HepG2 (cell line): ENCODE results near the gene AWAT1. TPM values are rescaled to one million over a fixed set of nuclear protein-coding genes. Genes with fewer than 3 reads are reported as not detected.

ENCODE experiments used
- ATAC-seq: fragments of 200-7000 bp; cut with Tn5 transposase; 3 replicates; pipeline ENCODE4 v1.9.1; 2020; ENCODE audit warnings: mild to moderate bottlenecking, moderate library complexity
- BruUV-seq: library from RNA; stranded (reverse); fragments of 400-500 nt; replicated peaks from 2 replicates; lab custom pipeline; 2021; lab: Mats Ljungman, UMichigan
- CTCF ChIA-PET: fragments of 300-600 bp; formaldehyde crosslinking; extraction: SDS; loops from one replicate; lab custom pipeline; 2021; ENCODE audit warnings: low total read pairs, inconsistent platforms, low intra/inter-chr PET ratio; lab: Yijun Ruan, JAX
- POLR2A ChIA-PET: fragments of 350-600 bp; sonication (Branson Sonifier 250); formaldehyde crosslinking; loops from one replicate; lab custom pipeline; 2020; ENCODE audit warnings: antibody characterized with exemption, inconsistent platforms; lab: Yijun Ruan, JAX
- DNase-seq: peaks from one replicate; pipeline ENCODE4 v3.0.0-alpha.2; 2015; ENCODE audit warnings: low spot score
- FAIRE-seq: peaks from 3 replicates; lab custom pipeline; 2011; peaks lifted over from hg19 to GRCh38; lab: Jason Lieb, UNC
- H2AFZ ChIP-seq: one replicate; pipeline ENCODE4 v1.6.1; 2011; ENCODE audit warnings: low read length, inconsistent platforms
- H3K27ac ChIP-seq: fragments of 300-600 bp; 3 replicates; pipeline ENCODE4 v1.8.0; 2011; ENCODE audit warnings: mixed run types, mild to moderate bottlenecking, mixed read lengths, low read length, inconsistent platforms; ENCODE audit not compliant: insufficient read depth; ENCODE audit errors: extremely low read length
- H3K27me3 ChIP-seq, 2 experiments: fragments of 200-600 bp in 1 of 2; 2 replicates in 1 of 2; 3 replicates in 1 of 2; pipeline versions ENCODE4 v1.6.0 to v1.8.0; 2011; ENCODE audit warnings: low read length in 2 of 2, mild to moderate bottlenecking in 2 of 2, moderate library complexity in 2 of 2, inconsistent platforms in 1 of 2; ENCODE audit not compliant: insufficient read depth in 2 of 2, control insufficient read depth in 1 of 2
- H3K36me3 ChIP-seq, 2 experiments: fragments of 200-600 bp in 1 of 2; replicated peaks in 1 of 2; 2 replicates in 1 of 2; 3 replicates in 1 of 2; pipeline versions ENCODE4 v1.5.1 to v1.8.0; 2011; ENCODE audit warnings: low read length in 2 of 2, inconsistent platforms in 1 of 2; ENCODE audit not compliant: insufficient read depth in 2 of 2, control insufficient read depth in 1 of 2
- H3K4me1 ChIP-seq: 2 replicates; pipeline ENCODE4 v1.5.1; 2012; ENCODE audit warnings: low read length, inconsistent platforms; ENCODE audit not compliant: insufficient read depth
- H3K4me2 ChIP-seq: 2 replicates; pipeline ENCODE4 v1.6.0; 2011; ENCODE audit warnings: low read depth, low read length, inconsistent platforms
- H3K4me3 ChIP-seq, 3 experiments: fragments of 200-600 bp in 1 of 3; sonication (generic), shearing (Covaris generic) in 1 of 3; replicated peaks in 1 of 3; 2 replicates each; pipeline ENCODE4 v1.5.1; 2011 to 2016; ENCODE audit warnings: low read length in 3 of 3, inconsistent platforms in 2 of 3, low read depth in 2 of 3, mild to moderate bottlenecking in 2 of 3, control low read depth in 1 of 3, mixed read lengths in 1 of 3; ENCODE audit not compliant: insufficient read depth in 1 of 3
- H3K79me2 ChIP-seq: one replicate; pipeline ENCODE4 v1.6.1; 2011; ENCODE audit warnings: low read length, inconsistent platforms; ENCODE audit not compliant: insufficient read depth
- H3K9ac ChIP-seq: 2 replicates; pipeline ENCODE4 v1.6.0; 2011; ENCODE audit warnings: mild to moderate bottlenecking, low read depth, low read length, inconsistent platforms; ENCODE audit not compliant: insufficient read depth
- H3K9me3 ChIP-seq: 2 replicates; pipeline ENCODE4 v1.5.1; 2012; ENCODE audit warnings: mild to moderate bottlenecking, low read length
- H4K20me1 ChIP-seq: 2 replicates; pipeline ENCODE4 v1.6.0; 2011; ENCODE audit warnings: inconsistent platforms, mild to moderate bottlenecking, low read length, moderate library complexity; ENCODE audit not compliant: insufficient read depth
- MLLT10 ChIP-seq: sonication (generic); formaldehyde crosslinking; IDR thresholded peaks from 2 replicates; pipeline ENCODE4 v1.4.0; 2020; ENCODE audit warnings: missing genetic modification reagents
- POLR2AphosphoS2 ChIP-seq: IDR thresholded peaks from 2 replicates; pipeline ENCODE4 v1.6.1; 2011; ENCODE audit warnings: low read depth, low read length, improper control_type of control experiment
- ZMYM2 ChIP-seq: sonication (generic); formaldehyde crosslinking; IDR thresholded peaks from 2 replicates; pipeline ENCODE4 v1.8.0; 2022; ENCODE audit warnings: mild to moderate bottlenecking, missing genetic modification reagents
- ZNF343 ChIP-seq: sonication (generic); formaldehyde crosslinking; IDR thresholded peaks from 2 replicates; pipeline ENCODE4 v1.4.0; 2020; ENCODE audit warnings: mild to moderate bottlenecking, missing genetic modification reagents
- WGBS: methylation state at CpG from one replicate; pipeline ENCODE4 v1.1.6; 2017; ENCODE audit warnings: low lambda C conversion rate; 5-methylcytosine and 5-hydroxymethylcytosine counted together
- in situ Hi-C: cut with HindIII; loops from 2 replicates; pipeline ENCODE4 v1.10.0; 2017; ENCODE audit warnings: low pct_unique_long_range_greater_than_20kb; ENCODE audit not compliant: extremely low pct_ligation_motif_present
- intact Hi-C: fragments of 100-400 bp; cut with micrococcal nuclease; formaldehyde crosslinking; loops from one replicate; pipeline ENCODE4 v1.10.0; 2022; ENCODE audit not compliant: unreplicated experiment
- polyA plus RNA-seq, 8 experiments: library from polyadenylated mRNA; depleted of rRNA in 3 of 8; stranded (reverse) in 7 of 8; unstranded in 1 of 8; fragments of >200 nt; fragmentation: Illumina TruSeq in 4 of 8; extraction: Trizol in 4 of 8; gene quantifications; 2 replicates each; pipeline versions ENCODE4 v1.2.1 to v1.2.3, GENCODE V29; 2011 to 2016; ENCODE audit warnings: low read depth in 4 of 8, missing spikeins in 1 of 8, mixed read lengths in 1 of 8; ENCODE audit not compliant: insufficient read depth in 1 of 8
- total RNA-seq, 5 experiments: library from RNA; depleted of rRNA; stranded (reverse); fragments of >200 nt; fragmentation: Illumina TruSeq; extraction: Trizol; gene quantifications; 2 replicates each; pipeline ENCODE4 v1.2.3, GENCODE V29; 2016; ENCODE audit warnings: low read depth in 1 of 5
- TF ChIP-seq, protein P1 (sequence below): sonication (generic); formaldehyde crosslinking; IDR thresholded peaks from 2 replicates; pipeline ENCODE4 v1.5.1; 2020; ENCODE audit warnings: mild to moderate bottlenecking, missing genetic modification reagents, borderline replicate concordance
- TF ChIP-seq, protein P2 (sequence below): sonication (generic); formaldehyde crosslinking; IDR thresholded peaks from 2 replicates; pipeline ENCODE4 v1.4.0; 2020; ENCODE audit warnings: missing genetic modification reagents
- TF ChIP-seq, protein P3 (sequence below): sonication (generic); formaldehyde crosslinking; IDR thresholded peaks from 2 replicates; pipeline ENCODE4 v1.8.0; 2023; ENCODE audit warnings: mild to moderate bottlenecking, missing genetic modification reagents
- TF ChIP-seq, protein P4 (sequence below), 2 experiments: IDR thresholded peaks; 2 replicates each; pipeline ENCODE4 v1.6.1; 2011 to 2012; ENCODE audit warnings: low read length in 2 of 2, borderline replicate concordance in 1 of 2, low read depth in 1 of 2, mild to moderate bottlenecking in 1 of 2, moderate library complexity in 1 of 2

AWAT1 gene
- total and polyA plus RNA-seq, 2 of the 13 experiments (the other 11 are each of a cell fraction or from before 2014, with no cell fraction given), result not detected

DNA sequence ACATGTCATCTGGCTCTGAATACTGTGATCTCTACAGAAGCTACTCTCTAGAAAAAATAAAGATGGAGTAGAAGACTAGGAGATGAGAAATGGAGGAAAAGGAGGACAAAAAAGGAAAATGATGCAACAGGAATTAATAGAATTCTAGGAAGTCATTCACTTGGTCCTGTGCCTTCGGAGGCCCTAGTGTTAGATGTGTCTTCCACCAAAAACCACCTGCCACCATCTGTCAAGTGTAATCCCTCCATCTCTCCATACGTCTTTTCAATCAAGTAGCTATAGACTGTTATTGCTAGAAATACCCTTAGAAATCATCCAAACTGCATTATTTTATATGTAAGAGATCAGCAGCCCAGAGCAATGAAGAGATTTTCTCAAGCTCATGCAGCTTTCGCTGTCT lies 44.6 kb downstream of the AWAT1 start:
- BruUV-seq, result no TSS peak
- DNase-seq, result no peak
- Histone ChIP-seq H3K4me1 (peaks cover 8% of the 10 kb centered on the region), H3K9me3 (no peaks in the 10 kb centered on the region), H3K4me2 (no peak overlapping the region), H3K79me2 (no peaks in the 10 kb centered on the region), H4K20me1 (no peaks in the 10 kb centered on the region), H3K27me3 (no peaks in the 10 kb centered on the region), H3K9ac (no peak overlapping the region), H3K36me3 (no peaks in the 10 kb centered on the region), H3K4me3 (no peak overlapping the region), H2AFZ (no peak overlapping the region), H3K27ac (no peak overlapping the region)
- intact Hi-C loops, result no loop called here
- in situ Hi-C loops, result no loop called here
- ATAC-seq, result no peak
- WGBS, result 74% methylated on average over 3 of the region's 3 CpGs
- ChIA-PET POLR2A (no interaction called here), CTCF (no interaction called here)
- no peak for FAIRE-seq
- TF ChIP-seq, protein P1, sequence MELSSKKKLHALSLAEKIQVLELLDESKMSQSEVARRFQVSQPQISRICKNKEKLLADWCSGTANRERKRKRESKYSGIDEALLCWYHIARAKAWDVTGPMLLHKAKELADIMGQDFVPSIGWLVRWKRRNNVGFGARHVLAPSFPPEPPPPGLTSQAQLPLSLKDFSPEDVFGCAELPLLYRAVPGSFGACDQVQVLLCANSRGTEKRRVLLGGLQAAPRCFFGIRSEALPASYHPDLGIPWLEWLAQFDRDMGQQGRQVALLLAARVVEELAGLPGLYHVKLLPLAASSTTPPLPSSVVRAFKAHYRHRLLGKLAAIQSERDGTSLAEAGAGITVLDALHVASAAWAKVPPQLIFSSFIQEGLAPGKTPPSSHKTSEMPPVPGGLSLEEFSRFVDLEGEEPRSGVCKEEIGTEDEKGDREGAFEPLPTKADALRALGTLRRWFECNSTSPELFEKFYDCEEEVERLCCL (CRISPR knock-in tag), result no peak

DNA sequence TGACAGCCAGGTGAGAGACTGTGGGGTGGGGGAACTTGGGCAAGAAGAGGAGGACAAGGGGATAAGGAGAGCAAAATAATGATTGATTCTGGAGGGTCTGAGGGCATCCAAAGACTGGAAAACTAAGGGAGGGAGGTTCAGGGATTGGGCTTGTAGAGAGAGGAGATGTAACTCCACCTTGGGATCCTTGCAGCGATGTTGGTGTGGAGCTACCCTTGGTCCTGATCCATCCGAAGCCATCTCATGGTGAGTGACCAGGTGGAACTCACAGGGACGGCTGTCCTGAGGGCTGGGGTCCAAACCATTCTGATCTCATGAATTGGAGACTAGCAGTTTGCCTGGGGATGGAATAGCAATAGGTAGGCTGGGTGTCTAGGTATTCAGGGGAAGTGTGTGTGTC lies 46.1 kb downstream of the AWAT1 start:
- Histone ChIP-seq H3K27ac (no peak overlapping the region), H3K36me3 (no peaks in the 10 kb centered on the region), H3K4me3 (no peak overlapping the region), H3K27me3 (no peaks in the 10 kb centered on the region), H3K4me1 (peaks cover 13% of the 10 kb centered on the region), H4K20me1 (no peaks in the 10 kb centered on the region), H3K9ac (no peak overlapping the region), H3K79me2 (no peaks in the 10 kb centered on the region), H2AFZ (no peak overlapping the region), H3K9me3 (no peaks in the 10 kb centered on the region), H3K4me2 (no peak overlapping the region)
- in situ Hi-C loops, result no loop called here
- WGBS, result 72% methylated on average over 3 of the region's 3 CpGs
- intact Hi-C loops, result loop anchor here (10.0 kb wide), 1 partner anchor 1006 kb away; no protein-coding TSS in a partner anchor
- POLR2A ChIA-PET, result no interaction called here
- DNase-seq, result no peak
- CTCF ChIA-PET, result no interaction called here
- ATAC-seq, result no peak
- TF ChIP-seq, protein P2, sequence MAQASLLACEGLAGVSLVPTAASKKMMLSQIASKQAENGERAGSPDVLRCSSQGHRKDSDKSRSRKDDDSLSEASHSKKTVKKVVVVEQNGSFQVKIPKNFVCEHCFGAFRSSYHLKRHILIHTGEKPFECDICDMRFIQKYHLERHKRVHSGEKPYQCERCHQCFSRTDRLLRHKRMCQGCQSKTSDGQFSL (CRISPR knock-in tag), result no peak
- TF ChIP-seq, protein P3, sequence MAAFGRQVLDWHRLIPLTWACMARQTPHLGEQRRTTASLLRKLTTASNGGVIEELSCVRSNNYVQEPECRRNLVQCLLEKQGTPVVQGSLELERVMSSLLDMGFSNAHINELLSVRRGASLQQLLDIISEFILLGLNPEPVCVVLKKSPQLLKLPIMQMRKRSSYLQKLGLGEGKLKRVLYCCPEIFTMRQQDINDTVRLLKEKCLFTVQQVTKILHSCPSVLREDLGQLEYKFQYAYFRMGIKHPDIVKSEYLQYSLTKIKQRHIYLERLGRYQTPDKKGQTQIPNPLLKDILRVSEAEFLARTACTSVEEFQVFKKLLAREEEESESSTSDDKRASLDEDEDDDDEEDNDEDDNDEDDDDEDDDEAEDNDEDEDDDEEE (CRISPR knock-in tag), result no peak
- TF ChIP-seq MLLT10 (CRISPR knock-in tag) (no peak), POLR2AphosphoS2 (no peak), ZNF343 (CRISPR knock-in tag) (no peak), ZMYM2 (CRISPR knock-in tag) (no peak)
- TF ChIP-seq, protein P4, sequence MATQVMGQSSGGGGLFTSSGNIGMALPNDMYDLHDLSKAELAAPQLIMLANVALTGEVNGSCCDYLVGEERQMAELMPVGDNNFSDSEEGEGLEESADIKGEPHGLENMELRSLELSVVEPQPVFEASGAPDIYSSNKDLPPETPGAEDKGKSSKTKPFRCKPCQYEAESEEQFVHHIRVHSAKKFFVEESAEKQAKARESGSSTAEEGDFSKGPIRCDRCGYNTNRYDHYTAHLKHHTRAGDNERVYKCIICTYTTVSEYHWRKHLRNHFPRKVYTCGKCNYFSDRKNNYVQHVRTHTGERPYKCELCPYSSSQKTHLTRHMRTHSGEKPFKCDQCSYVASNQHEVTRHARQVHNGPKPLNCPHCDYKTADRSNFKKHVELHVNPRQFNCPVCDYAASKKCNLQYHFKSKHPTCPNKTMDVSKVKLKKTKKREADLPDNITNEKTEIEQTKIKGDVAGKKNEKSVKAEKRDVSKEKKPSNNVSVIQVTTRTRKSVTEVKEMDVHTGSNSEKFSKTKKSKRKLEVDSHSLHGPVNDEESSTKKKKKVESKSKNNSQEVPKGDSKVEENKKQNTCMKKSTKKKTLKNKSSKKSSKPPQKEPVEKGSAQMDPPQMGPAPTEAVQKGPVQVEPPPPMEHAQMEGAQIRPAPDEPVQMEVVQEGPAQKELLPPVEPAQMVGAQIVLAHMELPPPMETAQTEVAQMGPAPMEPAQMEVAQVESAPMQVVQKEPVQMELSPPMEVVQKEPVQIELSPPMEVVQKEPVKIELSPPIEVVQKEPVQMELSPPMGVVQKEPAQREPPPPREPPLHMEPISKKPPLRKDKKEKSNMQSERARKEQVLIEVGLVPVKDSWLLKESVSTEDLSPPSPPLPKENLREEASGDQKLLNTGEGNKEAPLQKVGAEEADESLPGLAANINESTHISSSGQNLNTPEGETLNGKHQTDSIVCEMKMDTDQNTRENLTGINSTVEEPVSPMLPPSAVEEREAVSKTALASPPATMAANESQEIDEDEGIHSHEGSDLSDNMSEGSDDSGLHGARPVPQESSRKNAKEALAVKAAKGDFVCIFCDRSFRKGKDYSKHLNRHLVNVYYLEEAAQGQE (IDR thresholded peaks at IDR 0.05; ENCODE audit: borderline replicate concordance in 1 of 2, low read depth in 1 of 2, low read length in 2 of 2), result peak in 1 of 2 experiments; percentile 25; a peak in 1 of 4 replicates
- FAIRE-seq, result no peak
- BruUV-seq, result no TSS peak
